ENCODE data around the gene SPAG16. TPM values are rescaled to one million over a fixed set of nuclear protein-coding genes. Genes with fewer than 3 reads are reported as not detected.

The SPAG16 gene
- polyA plus RNA-seq, 1 of the 3 experiments (the other 2 are of a cell fraction), result 29.5 TPM

- Histone ChIP-seq H2AFZ (ENCODE audit: low read depth) (no peak overlapping the region), H3K79me2 (ENCODE audit: insufficient read depth) (no peaks in the 10 kb centered on the region), H3K9ac (no peak overlapping the region), H3K36me3 (replicated peaks in 1 of 2; ENCODE audit: control insufficient read depth in 1 of 2, insufficient read depth in 2 of 2, low read length in 1 of 2) (no peaks in the 10 kb centered on the region), H3K4me3 (ENCODE audit: low read depth in 2 of 2, low read length in 1 of 2) (no peak overlapping the region), H3K4me2 (no peak overlapping the region), H3K9me3 (no peaks in the 10 kb centered on the region), H3K27ac (ENCODE audit: low read depth in 2 of 2, low read length in 1 of 2) (no peak overlapping the region), H3K4me1 (ENCODE audit: control insufficient read depth in 1 of 2, insufficient read depth in 2 of 2, low read depth in 1 of 2, low read length in 1 of 2) (no peaks in the 10 kb centered on the region), H3F3A (replicated peaks; ENCODE audit: insufficient read depth) (no peaks in the 10 kb centered on the region), H3K27me3 (ENCODE audit: insufficient read depth) (no peaks in the 10 kb centered on the region), H4K20me1 (ENCODE audit: insufficient read depth) (no peaks in the 10 kb centered on the region), H3K9me2 (no peaks in the 10 kb centered on the region)
- no peak for TF ChIP-seq MEF2A (IDR thresholded peaks at IDR 0.05; ENCODE audit: borderline replicate concordance, low read depth)
- TF ChIP-seq RXRA (IDR thresholded peaks at IDR 0.05; ENCODE audit: borderline replicate concordance, low read depth), result no peak
- no peak for TF ChIP-seq GABPA (IDR thresholded peaks at IDR 0.05; ENCODE audit: low read depth)
- TF ChIP-seq, protein P1, sequence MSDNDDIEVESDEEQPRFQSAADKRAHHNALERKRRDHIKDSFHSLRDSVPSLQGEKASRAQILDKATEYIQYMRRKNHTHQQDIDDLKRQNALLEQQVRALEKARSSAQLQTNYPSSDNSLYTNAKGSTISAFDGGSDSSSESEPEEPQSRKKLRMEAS (IDR thresholded peaks at IDR 0.05; ENCODE audit: low read depth), result no peak
- TF ChIP-seq MXI1 (IDR thresholded peaks at IDR 0.05; ENCODE audit: low read depth, low read length), result no peak
- TF ChIP-seq USF1 (IDR thresholded peaks at IDR 0.05; ENCODE audit: borderline replicate concordance, low read depth), result no peak
- TF ChIP-seq, protein P2, sequence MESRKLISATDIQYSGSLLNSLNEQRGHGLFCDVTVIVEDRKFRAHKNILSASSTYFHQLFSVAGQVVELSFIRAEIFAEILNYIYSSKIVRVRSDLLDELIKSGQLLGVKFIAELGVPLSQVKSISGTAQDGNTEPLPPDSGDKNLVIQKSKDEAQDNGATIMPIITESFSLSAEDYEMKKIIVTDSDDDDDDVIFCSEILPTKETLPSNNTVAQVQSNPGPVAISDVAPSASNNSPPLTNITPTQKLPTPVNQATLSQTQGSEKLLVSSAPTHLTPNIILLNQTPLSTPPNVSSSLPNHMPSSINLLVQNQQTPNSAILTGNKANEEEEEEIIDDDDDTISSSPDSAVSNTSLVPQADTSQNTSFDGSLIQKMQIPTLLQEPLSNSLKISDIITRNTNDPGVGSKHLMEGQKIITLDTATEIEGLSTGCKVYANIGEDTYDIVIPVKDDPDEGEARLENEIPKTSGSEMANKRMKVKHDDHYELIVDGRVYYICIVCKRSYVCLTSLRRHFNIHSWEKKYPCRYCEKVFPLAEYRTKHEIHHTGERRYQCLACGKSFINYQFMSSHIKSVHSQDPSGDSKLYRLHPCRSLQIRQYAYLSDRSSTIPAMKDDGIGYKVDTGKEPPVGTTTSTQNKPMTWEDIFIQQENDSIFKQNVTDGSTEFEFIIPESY (IDR thresholded peaks at IDR 0.05; ENCODE audit: borderline replicate concordance, low read depth), result no peak
- no peak for TF ChIP-seq RCOR1 (IDR thresholded peaks at IDR 0.05; ENCODE audit: low read length)
- WGBS (ENCODE audit: low lambda C conversion rate), result 68% methylated on average over 1 of the region's 1 CpG
- CTCF ChIA-PET, result no interaction called here
- POLR2A ChIA-PET, result no interaction called here
- no peak for DNase-seq
Measured at GRCh38 chr2:213789940-213790339, 505.7 kb downstream of the SPAG16 start.

GRCh38 chr2:213792045-213792444 is 507.8 kb downstream of the SPAG16 start:
- WGBS (ENCODE audit: low lambda C conversion rate), result 88% methylated on average over 3 of the region's 3 CpGs
- no peaks in the 10 kb centered on the region for H3K36me3 ChIP-seq (replicated peaks in 1 of 2; ENCODE audit: control insufficient read depth in 1 of 2, insufficient read depth in 2 of 2, low read length in 1 of 2)
- H3K4me3 ChIP-seq (ENCODE audit: low read depth in 2 of 2, low read length in 1 of 2), result no peak overlapping the region
- no peaks in the 10 kb centered on the region for H3K27me3 ChIP-seq (ENCODE audit: insufficient read depth)
- H3K9me2 ChIP-seq, result no peaks in the 10 kb centered on the region
- no peaks in the 10 kb centered on the region for H3K4me1 ChIP-seq (ENCODE audit: control insufficient read depth in 1 of 2, insufficient read depth in 2 of 2, low read depth in 1 of 2, low read length in 1 of 2)
- DNase-seq, result no peak
- H3F3A ChIP-seq (replicated peaks; ENCODE audit: insufficient read depth), result no peaks in the 10 kb centered on the region
- POLR2A ChIA-PET, result no interaction called here
- no peak overlapping the region for H2AFZ ChIP-seq (ENCODE audit: low read depth)
- no peak overlapping the region for H3K4me2 ChIP-seq
- H3K27ac ChIP-seq (ENCODE audit: low read depth in 2 of 2, low read length in 1 of 2), result no peak overlapping the region
- H3K79me2 ChIP-seq (ENCODE audit: insufficient read depth), result no peaks in the 10 kb centered on the region
- CTCF ChIA-PET, result interaction anchor here (0.7 to 1.3 kb wide), 2 partner anchors 11 to 14 kb away, joined by 3 to 4 read pairs; no protein-coding TSS in a partner anchor
- H3K9ac ChIP-seq, result no peak overlapping the region
- no peaks in the 10 kb centered on the region for H3K9me3 ChIP-seq
- H4K20me1 ChIP-seq (ENCODE audit: insufficient read depth), result no peaks in the 10 kb centered on the region
- no peak for TF ChIP-seq CHD2 (IDR thresholded peaks at IDR 0.05; ENCODE audit: low read length, partially characterized antibody)
- no peak for TF ChIP-seq NFIC (IDR thresholded peaks at IDR 0.05; ENCODE audit: borderline replicate concordance)
- TF ChIP-seq RXRA (IDR thresholded peaks at IDR 0.05; ENCODE audit: borderline replicate concordance, low read depth), result no peak
- no peak for TF ChIP-seq FOXM1 (IDR thresholded peaks at IDR 0.05; ENCODE audit: low read depth)
- TF ChIP-seq MXI1 (IDR thresholded peaks at IDR 0.05; ENCODE audit: low read depth, low read length), result no peak
- TF ChIP-seq, protein P3, sequence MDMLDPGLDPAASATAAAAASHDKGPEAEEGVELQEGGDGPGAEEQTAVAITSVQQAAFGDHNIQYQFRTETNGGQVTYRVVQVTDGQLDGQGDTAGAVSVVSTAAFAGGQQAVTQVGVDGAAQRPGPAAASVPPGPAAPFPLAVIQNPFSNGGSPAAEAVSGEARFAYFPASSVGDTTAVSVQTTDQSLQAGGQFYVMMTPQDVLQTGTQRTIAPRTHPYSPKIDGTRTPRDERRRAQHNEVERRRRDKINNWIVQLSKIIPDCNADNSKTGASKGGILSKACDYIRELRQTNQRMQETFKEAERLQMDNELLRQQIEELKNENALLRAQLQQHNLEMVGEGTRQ (IDR thresholded peaks at IDR 0.05; ENCODE audit: borderline replicate concordance, low read depth, low read length), result no peak
- TF ChIP-seq, protein P4, sequence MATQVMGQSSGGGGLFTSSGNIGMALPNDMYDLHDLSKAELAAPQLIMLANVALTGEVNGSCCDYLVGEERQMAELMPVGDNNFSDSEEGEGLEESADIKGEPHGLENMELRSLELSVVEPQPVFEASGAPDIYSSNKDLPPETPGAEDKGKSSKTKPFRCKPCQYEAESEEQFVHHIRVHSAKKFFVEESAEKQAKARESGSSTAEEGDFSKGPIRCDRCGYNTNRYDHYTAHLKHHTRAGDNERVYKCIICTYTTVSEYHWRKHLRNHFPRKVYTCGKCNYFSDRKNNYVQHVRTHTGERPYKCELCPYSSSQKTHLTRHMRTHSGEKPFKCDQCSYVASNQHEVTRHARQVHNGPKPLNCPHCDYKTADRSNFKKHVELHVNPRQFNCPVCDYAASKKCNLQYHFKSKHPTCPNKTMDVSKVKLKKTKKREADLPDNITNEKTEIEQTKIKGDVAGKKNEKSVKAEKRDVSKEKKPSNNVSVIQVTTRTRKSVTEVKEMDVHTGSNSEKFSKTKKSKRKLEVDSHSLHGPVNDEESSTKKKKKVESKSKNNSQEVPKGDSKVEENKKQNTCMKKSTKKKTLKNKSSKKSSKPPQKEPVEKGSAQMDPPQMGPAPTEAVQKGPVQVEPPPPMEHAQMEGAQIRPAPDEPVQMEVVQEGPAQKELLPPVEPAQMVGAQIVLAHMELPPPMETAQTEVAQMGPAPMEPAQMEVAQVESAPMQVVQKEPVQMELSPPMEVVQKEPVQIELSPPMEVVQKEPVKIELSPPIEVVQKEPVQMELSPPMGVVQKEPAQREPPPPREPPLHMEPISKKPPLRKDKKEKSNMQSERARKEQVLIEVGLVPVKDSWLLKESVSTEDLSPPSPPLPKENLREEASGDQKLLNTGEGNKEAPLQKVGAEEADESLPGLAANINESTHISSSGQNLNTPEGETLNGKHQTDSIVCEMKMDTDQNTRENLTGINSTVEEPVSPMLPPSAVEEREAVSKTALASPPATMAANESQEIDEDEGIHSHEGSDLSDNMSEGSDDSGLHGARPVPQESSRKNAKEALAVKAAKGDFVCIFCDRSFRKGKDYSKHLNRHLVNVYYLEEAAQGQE (IDR thresholded peaks at IDR 0.05; ENCODE audit: low read depth, low read length), result no peak
- TF ChIP-seq RFX5 (IDR thresholded peaks at IDR 0.05; ENCODE audit: low read length), result no peak
- TF ChIP-seq, protein P5, sequence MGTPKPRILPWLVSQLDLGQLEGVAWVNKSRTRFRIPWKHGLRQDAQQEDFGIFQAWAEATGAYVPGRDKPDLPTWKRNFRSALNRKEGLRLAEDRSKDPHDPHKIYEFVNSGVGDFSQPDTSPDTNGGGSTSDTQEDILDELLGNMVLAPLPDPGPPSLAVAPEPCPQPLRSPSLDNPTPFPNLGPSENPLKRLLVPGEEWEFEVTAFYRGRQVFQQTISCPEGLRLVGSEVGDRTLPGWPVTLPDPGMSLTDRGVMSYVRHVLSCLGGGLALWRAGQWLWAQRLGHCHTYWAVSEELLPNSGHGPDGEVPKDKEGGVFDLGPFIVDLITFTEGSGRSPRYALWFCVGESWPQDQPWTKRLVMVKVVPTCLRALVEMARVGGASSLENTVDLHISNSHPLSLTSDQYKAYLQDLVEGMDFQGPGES (IDR thresholded peaks at IDR 0.05; ENCODE audit: low read depth, low read length), result no peak
- no peak for TF ChIP-seq MEF2A (IDR thresholded peaks at IDR 0.05; ENCODE audit: borderline replicate concordance, low read depth)
- no peak for TF ChIP-seq TCF12 (IDR thresholded peaks at IDR 0.05)
- TF ChIP-seq NRF1 (IDR thresholded peaks at IDR 0.05; ENCODE audit: low read depth, low read length), result no peak
- no peak for TF ChIP-seq EZH2phosphoT487 (IDR thresholded peaks at IDR 0.05; ENCODE audit: borderline replicate concordance, low read depth)
- TF ChIP-seq POLR2AphosphoS5 (IDR thresholded peaks at IDR 0.05; ENCODE audit: low read depth, low read length), result no peak
- TF ChIP-seq, protein P1 (IDR thresholded peaks at IDR 0.05; ENCODE audit: low read depth), result no peak
